Activated CD8-positive, alpha-beta memory T cell treated with anti-CD3 and anti-CD28 coated beads, Interleukin-2, amount 10 ng/mL, durations not matched to agents 7 days and 5 days (primary cell): Measurements from ENCODE around the gene PIK3C2A. TPM values are rescaled to one million over a fixed set of nuclear protein-coding genes. Genes with fewer than 3 reads are reported as not detected.

ENCODE experiments used
- ATAC-seq: fragments of 150-1000 bp; cut with Tn5 transposase; one replicate; pipeline ENCODE4 v1.10.0; 2021; ENCODE audit warnings: moderate library complexity
- CTCF ChIA-PET: fragments of 350-600 bp; sonication (Branson Sonifier 250); formaldehyde crosslinking; loops from one replicate; lab custom pipeline; 2021; ENCODE audit warnings: antibody characterized with exemption; lab: Charles Lee
- DNase-seq: peaks from one replicate; pipeline ENCODE4 v3.0.0-alpha.2; 2020
- H3K27ac Mint-ChIP-seq: one replicate; pipeline ENCODE4 v1.8.0; 2021; ENCODE audit warnings: mild to moderate bottlenecking, mixed read lengths
- H3K27me3 Mint-ChIP-seq: one replicate; pipeline ENCODE4 v1.8.0; 2021; ENCODE audit warnings: mixed read lengths
- H3K36me3 Mint-ChIP-seq: one replicate; pipeline ENCODE4 v1.8.0; 2021; ENCODE audit warnings: mild to moderate bottlenecking, mixed read lengths
- H3K4me1 Mint-ChIP-seq: one replicate; pipeline ENCODE4 v1.8.0; 2021; ENCODE audit warnings: mixed read lengths
- H3K4me3 Mint-ChIP-seq: one replicate; pipeline ENCODE4 v1.8.0; 2021; ENCODE audit warnings: mild to moderate bottlenecking, moderate library complexity, mixed read lengths
- H3K9me3 Mint-ChIP-seq: one replicate; pipeline ENCODE4 v1.8.0; 2022; ENCODE audit warnings: low read depth, mixed read lengths
- total RNA-seq, 2 experiments: library from RNA; stranded (reverse); gene quantifications; one replicate each; pipeline ENCODE4 v1.2.3, GENCODE V29; 2021

PIK3C2A gene
- total RNA-seq, 2 experiments from 2014 or later = 26.5 to 27.7 TPM

DNA sequence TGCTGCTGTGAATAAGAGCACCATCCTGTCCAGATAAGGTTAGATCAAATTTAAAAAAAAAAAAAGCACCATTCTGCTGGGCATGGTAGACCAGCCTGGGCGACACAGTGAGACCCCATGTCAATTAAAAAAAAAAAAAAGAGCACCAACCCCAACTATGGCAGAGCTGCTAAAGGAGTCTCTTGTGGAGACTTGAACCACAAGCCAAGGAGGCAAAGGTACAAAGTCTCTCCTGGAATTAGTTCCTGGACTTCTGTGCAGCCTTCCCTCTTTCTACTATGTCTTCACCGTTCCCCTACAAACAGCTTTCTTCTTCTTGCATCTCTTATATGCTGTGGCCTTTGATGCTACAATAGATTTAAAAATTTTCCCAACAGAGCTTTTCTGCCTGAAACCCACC is 1.3 kb downstream of the PIK3C2A start:
- Mint-ChIP-seq H3K4me1 (peaks cover 25% of the 10 kb centered on the region), H3K4me3 (peak overlapping the region; percentile 97), H3K27ac (no peak overlapping the region), H3K9me3 (no peaks in the 10 kb centered on the region), H3K27me3 (no peaks in the 10 kb centered on the region), H3K36me3 (peaks cover 5% of the 10 kb centered on the region)
- ATAC-seq (no peak), DNase-seq (no peak)
- CTCF ChIA-PET = no interaction called here

DNA sequence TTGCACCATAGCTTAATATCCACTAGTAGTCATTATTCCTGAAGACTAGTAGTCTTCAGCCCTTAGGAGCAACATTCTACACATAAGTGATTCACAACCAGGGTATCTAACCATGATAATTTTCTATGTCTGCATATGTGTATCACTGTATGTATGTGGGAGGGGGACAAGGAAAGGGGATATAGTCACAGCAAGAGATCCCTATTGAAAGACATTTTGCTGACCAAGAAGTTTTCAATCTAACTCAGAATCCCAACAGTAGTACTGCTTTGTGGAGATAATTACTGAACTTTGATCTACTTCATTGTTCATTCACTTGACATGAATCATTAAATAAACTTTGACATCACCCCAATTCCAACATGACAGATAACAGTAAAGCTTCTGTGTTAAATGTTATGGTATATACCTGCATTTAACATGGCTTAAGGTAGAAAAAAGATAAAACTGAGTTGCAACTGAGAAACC is 10.3 kb downstream of the PIK3C2A start:
- ATAC-seq (no peak), DNase-seq (no peak)
- no peak overlapping the region for H3K4me3 Mint-ChIP-seq
- peaks cover 14% of the 10 kb centered on the region for H3K36me3 Mint-ChIP-seq
- no peak overlapping the region for H3K27ac Mint-ChIP-seq
- no peaks in the 10 kb centered on the region for H3K9me3 Mint-ChIP-seq
- H3K4me1 Mint-ChIP-seq = no peaks in the 10 kb centered on the region
- CTCF ChIA-PET = no interaction called here
- H3K27me3 Mint-ChIP-seq = no peaks in the 10 kb centered on the region

DNA sequence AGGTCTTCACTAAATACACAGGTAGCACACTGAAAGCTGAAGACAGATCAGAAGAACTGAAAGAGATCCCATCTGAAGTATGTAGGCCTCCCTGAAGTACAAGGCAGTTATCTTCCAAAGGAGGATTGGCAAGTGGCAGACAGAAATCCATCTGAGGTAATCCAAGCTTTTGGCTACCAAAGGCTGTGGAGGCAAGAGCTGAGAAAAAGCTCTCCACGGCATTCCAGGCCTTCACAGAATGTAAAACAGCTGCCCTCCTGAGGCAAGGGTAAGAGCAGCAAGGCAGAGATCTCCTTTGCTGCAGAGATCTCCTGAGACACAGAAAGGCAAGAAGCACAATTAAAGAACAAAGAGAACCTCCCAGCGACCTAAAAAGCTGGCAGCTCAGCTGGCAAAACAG is 19.1 kb downstream of the PIK3C2A start:
- ATAC-seq = no peak
- no peaks in the 10 kb centered on the region for H3K9me3 Mint-ChIP-seq
- H3K4me3 Mint-ChIP-seq = no peak overlapping the region
- H3K27ac Mint-ChIP-seq = no peak overlapping the region
- peaks cover 9% of the 10 kb centered on the region for H3K36me3 Mint-ChIP-seq
- H3K4me1 Mint-ChIP-seq = no peaks in the 10 kb centered on the region
- CTCF ChIA-PET = no interaction called here
- H3K27me3 Mint-ChIP-seq = no peaks in the 10 kb centered on the region
- DNase-seq = no peak

DNA sequence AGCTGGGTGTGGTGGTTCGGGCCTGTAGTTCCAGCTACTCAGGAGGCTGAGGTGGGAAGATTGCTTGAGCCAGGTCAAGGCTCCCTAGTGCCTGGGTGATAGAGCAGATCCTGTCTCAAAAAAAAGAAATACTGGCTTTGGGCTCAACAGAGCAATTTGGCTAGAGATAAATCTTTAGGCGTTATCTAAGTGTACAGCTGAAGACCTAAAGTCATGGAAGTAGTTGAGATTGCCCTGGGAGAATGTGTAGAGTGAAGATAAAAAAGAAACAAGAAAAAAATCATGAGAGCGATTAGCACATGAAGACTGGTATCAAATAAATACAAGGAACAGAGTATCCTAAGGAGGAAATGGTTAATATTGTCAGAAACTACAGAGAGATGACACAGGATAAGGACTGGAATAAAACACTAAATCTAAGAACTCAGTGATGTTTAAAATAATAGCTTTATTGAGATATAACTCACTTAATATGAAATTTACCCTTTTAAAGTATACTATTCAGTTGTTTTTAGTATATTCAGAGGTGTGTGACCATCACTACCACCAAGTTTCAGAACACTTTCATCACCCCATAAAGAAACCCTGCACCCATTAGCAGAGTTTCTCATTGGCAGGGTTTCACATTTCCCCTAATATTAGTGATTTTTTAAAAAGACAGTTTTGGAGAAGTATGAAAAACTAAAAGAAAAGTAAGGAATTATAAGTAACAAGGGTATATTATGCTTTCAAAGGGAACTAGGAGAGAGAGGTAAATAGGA is 20.7 kb downstream of the PIK3C2A start:
- no peaks in the 10 kb centered on the region for H3K9me3 Mint-ChIP-seq
- CTCF ChIA-PET = no interaction called here
- H3K27ac Mint-ChIP-seq = no peak overlapping the region
- H3K27me3 Mint-ChIP-seq = no peaks in the 10 kb centered on the region
- ATAC-seq (no peak), DNase-seq (no peak)
- no peaks in the 10 kb centered on the region for H3K4me1 Mint-ChIP-seq
- peaks cover 6% of the 10 kb centered on the region for H3K36me3 Mint-ChIP-seq
- H3K4me3 Mint-ChIP-seq = no peak overlapping the region

DNA sequence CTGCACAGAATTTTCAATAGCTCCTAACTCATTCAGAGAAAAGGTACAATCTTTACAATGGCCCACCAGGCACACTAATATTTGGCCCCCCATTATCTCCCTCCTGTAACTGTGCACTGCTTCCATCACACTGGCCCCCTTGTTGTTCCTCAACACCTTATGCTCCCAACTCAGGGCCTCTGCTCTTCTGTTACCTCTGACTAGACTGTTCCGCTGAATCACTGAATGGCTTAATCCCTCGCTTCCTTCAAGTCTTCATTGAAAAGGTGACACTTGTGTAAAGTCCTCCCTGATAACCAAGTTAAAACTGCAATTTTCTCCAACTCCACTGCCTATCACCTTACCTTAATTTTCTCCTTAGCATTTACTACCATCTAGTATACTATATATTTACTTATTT is 21.8 kb downstream of the PIK3C2A start:
- Mint-ChIP-seq H3K27me3 (no peaks in the 10 kb centered on the region), H3K4me1 (no peaks in the 10 kb centered on the region), H3K36me3 (peaks cover 6% of the 10 kb centered on the region), H3K27ac (no peak overlapping the region), H3K9me3 (no peaks in the 10 kb centered on the region), H3K4me3 (no peak overlapping the region)
- CTCF ChIA-PET = no interaction called here
- ATAC-seq = no peak
- no peak for DNase-seq

DNA sequence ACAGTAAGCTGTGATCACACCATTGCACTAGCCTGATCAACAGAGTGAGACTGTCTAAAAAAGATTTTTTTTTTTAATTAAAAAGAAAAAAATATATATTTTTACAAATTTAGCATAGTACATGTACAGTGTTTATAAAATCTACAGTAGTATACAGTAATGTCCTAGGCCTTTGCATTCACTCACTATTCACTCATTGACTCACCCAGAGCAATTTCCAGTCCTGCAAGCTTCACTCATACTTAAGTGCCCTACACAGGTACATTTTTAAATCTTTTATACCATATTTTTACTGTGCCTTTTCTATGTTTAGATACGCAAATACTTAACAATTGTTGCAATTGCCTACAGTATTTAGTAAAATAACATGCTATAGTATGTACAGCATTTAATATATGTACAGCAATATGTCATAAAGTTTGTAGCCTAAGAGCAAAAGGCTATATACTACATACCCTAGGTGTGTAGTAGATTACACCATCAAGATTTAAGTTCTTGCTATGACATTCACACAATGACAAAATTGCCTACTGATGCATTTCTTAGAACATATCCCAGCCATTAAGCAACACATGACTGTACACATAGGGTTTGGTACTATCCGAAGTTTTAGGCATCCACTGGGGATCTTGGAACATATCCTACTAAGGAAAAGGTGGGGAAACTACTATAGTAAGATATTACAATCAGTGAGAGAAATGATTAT is 22.8 kb downstream of the PIK3C2A start:
- no peak overlapping the region for H3K27ac Mint-ChIP-seq
- no peaks in the 10 kb centered on the region for H3K9me3 Mint-ChIP-seq
- H3K4me3 Mint-ChIP-seq = no peak overlapping the region
- CTCF ChIA-PET = no interaction called here
- H3K4me1 Mint-ChIP-seq = no peaks in the 10 kb centered on the region
- DNase-seq (no peak), ATAC-seq (no peak)
- H3K27me3 Mint-ChIP-seq = no peaks in the 10 kb centered on the region
- peaks cover 6% of the 10 kb centered on the region for H3K36me3 Mint-ChIP-seq

DNA sequence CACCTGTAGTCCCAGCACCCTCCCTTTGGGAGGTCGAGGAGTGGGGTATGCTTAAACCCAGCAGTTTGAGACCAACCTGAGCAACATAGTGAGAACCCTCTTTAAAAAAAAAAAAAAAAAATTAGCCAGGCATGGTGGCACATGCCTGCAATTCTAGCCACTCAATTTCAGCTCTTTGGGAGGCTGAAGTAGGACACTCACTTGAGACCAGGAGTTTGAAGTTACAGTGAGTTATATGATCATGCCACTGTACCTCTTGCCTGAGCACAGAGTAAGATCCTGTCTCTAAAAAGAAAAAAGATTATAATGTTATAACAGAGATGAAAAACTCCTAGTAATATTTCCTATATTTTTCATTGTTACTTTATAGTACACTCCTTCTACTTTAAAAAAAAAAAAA is 23.9 kb downstream of the PIK3C2A start:
- no peak for ATAC-seq
- Mint-ChIP-seq H3K4me3 (no peak overlapping the region), H3K36me3 (peaks cover 6% of the 10 kb centered on the region), H3K27ac (no peak overlapping the region), H3K4me1 (no peaks in the 10 kb centered on the region), H3K27me3 (no peaks in the 10 kb centered on the region), H3K9me3 (no peaks in the 10 kb centered on the region)
- CTCF ChIA-PET = interaction anchor here (0.7 to 0.9 kb wide), 2 partner anchors 76 to 374 kb away, joined by 3 read pairs; no protein-coding TSS in a partner anchor
- no peak for DNase-seq

DNA sequence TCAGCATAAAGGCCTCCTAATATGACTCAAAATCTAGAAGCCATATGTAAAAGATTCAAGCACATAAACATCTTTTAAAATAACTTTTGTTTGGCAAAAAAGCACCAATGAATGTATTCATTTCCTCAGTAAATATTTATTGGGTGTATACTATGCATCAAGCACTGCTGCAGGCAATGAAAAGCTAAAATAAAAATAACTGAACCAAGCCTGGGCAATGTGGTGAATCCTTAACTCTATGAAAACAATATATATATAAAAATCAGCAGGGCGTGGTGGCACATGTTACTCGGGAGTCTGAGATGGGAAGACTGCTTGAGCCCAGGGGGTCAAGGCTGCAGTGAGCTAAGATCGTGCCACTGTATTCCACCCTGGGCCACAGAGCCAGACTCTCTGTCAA is 27.8 kb downstream of the PIK3C2A start:
- no peaks in the 10 kb centered on the region for H3K9me3 Mint-ChIP-seq
- peaks cover 8% of the 10 kb centered on the region for H3K36me3 Mint-ChIP-seq
- ATAC-seq (no peak), DNase-seq (no peak)
- CTCF ChIA-PET = interaction anchor here (1.3 kb wide), 1 partner anchor 233 kb away, joined by 3 read pairs; no protein-coding TSS in a partner anchor
- no peaks in the 10 kb centered on the region for H3K27me3 Mint-ChIP-seq
- no peak overlapping the region for H3K4me3 Mint-ChIP-seq
- H3K27ac Mint-ChIP-seq = no peak overlapping the region
- H3K4me1 Mint-ChIP-seq = no peaks in the 10 kb centered on the region

DNA sequence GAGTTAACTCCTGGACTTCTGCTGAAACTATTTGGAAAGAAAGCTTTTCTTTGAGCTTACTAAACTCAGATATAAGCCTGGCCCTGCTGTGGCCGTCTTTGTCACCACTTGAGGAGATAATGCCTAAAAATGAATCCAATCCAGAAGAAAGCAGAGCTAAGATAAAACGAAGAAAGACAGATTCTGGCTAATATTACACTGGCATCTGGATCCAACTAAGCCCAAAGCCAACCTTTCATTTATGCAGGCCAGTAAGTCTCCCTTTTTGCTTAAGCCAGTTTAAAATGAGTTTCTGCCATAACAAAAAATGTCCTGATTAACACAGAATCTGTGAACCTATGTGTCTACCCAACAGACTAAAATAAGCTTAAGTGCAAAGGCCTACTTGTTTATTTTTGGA is 34.5 kb downstream of the PIK3C2A start:
- Mint-ChIP-seq H3K4me1 (no peaks in the 10 kb centered on the region), H3K27ac (no peak overlapping the region), H3K9me3 (no peaks in the 10 kb centered on the region), H3K36me3 (peaks cover 17% of the 10 kb centered on the region), H3K4me3 (no peak overlapping the region), H3K27me3 (no peaks in the 10 kb centered on the region)
- ATAC-seq (no peak), DNase-seq (no peak)
- CTCF ChIA-PET = no interaction called here

DNA sequence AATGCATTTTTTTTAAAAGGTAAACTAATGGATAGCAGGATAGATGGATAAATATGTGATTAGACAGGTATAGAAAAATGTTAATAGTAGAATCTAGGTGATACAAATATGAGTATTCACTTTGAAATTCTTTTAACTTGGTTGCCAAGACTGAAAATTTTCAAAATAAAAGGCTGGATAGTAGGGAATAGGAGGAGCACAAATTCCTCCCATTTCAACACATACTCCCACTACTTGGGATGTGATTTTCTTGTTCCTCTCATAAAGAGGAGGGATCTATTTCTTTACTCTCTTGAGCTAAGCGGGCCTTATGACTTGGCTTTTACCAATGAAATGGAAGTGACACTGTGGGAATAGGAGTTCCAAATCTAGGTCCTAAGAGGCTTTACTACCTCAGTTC is 35.9 kb downstream of the PIK3C2A start:
- H3K4me3 Mint-ChIP-seq = no peak overlapping the region
- H3K9me3 Mint-ChIP-seq = no peaks in the 10 kb centered on the region
- H3K36me3 Mint-ChIP-seq = peaks cover 16% of the 10 kb centered on the region
- H3K27ac Mint-ChIP-seq = no peak overlapping the region
- no peaks in the 10 kb centered on the region for H3K4me1 Mint-ChIP-seq
- ATAC-seq (no peak), DNase-seq (no peak)
- no peaks in the 10 kb centered on the region for H3K27me3 Mint-ChIP-seq
- CTCF ChIA-PET = no interaction called here

DNA sequence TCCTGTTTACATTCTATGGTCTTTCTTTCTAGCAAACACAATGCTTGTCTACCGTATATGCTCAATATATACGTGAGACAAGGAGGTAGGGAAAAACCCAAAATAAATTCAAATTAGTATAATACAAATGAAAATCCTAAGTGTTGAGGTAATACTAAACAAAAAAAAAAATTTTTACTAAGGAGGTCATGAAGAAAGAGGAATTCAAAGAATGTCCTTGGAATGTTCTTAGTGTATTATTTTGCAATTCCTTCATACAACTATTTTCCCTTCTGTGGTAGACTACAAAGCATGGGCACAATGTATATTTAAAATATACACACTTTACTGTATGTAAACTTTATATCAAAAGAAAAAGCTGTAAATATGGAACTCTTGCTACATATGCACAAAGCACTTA is 36.4 kb downstream of the PIK3C2A start:
- no peaks in the 10 kb centered on the region for H3K27me3 Mint-ChIP-seq
- no peak for DNase-seq
- H3K4me3 Mint-ChIP-seq = no peak overlapping the region
- H3K36me3 Mint-ChIP-seq = peaks cover 16% of the 10 kb centered on the region
- CTCF ChIA-PET = no interaction called here
- H3K27ac Mint-ChIP-seq = no peak overlapping the region
- ATAC-seq = no peak
- H3K4me1 Mint-ChIP-seq = no peaks in the 10 kb centered on the region
- no peaks in the 10 kb centered on the region for H3K9me3 Mint-ChIP-seq

DNA sequence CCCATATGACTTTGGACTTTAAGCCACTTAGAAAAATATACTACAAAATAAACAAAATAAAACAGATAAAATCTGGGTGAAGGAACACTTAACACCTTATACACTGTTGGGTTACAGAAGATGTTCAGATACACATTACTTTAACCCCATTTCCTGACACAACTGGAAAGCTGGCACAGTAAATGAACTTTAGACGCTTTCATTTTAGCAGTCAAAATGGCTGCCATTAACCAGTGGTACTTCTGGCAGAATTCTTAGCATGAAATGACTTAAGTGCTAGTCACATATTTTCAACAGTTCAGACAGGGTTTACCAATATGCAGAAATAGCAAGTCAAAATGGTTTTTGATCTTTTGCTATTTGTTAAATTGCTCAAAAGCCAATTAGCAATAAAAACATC is 37.9 kb downstream of the PIK3C2A start:
- no peaks in the 10 kb centered on the region for H3K27me3 Mint-ChIP-seq
- peaks cover 5% of the 10 kb centered on the region for H3K4me1 Mint-ChIP-seq
- H3K9me3 Mint-ChIP-seq = no peaks in the 10 kb centered on the region
- H3K36me3 Mint-ChIP-seq = peaks cover 16% of the 10 kb centered on the region
- no peak for ATAC-seq
- H3K4me3 Mint-ChIP-seq = no peak overlapping the region
- CTCF ChIA-PET = no interaction called here
- DNase-seq = no peak
- no peak overlapping the region for H3K27ac Mint-ChIP-seq

DNA sequence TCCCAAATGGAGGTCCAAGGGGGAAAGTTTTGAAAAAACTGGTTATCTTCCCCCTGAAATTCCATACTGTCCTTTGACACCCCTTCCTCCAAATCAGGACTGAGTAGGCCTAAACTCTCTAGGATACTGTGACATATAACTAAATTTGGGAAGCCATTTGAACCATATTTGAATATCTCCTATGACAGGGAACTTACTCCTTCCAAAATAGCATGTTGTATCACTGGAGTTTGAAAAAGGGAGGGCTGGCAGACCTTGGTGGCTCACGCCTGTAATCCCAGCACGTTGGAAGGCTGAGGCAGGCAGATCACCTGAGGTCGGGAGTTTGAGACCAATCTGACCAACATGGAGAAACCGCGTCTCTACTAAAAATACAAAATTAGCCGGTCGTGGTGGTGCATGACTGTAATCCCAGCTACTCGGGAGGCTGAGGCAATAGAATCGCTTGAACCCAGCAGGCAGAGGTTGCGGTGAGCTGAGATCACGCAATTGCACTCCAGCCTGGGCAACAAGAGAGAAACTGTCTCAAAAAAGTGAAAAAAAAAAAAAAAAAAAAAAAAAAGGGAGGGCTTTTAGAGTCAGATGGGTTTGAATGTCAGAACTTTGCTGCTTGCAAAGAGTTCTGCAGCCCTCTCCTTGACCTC is 42.4 kb downstream of the PIK3C2A start:
- ATAC-seq = no peak
- no peak for DNase-seq
- H3K9me3 Mint-ChIP-seq = no peaks in the 10 kb centered on the region
- H3K27ac Mint-ChIP-seq = no peak overlapping the region
- peaks cover 30% of the 10 kb centered on the region for H3K4me1 Mint-ChIP-seq
- no peak overlapping the region for H3K4me3 Mint-ChIP-seq
- H3K27me3 Mint-ChIP-seq = no peaks in the 10 kb centered on the region
- CTCF ChIA-PET = no interaction called here
- H3K36me3 Mint-ChIP-seq = peaks cover 18% of the 10 kb centered on the region
